Hepatocyte (in vitro differentiated cells): ENCODE results near the gene SHMT2.

Experiments
- CTCF ChIP-seq: fragments of 200-600 bp; sonication (generic); IDR thresholded peaks from 2 replicates; pipeline ENCODE4 v1.5.1; 2016; ENCODE audit warnings: antibody characterized with exemption, mild to moderate bottlenecking; ENCODE audit not compliant: poor library complexity
- EZH2 ChIP-seq: fragments of 200-600 bp; sonication (generic); IDR thresholded peaks from 2 replicates; pipeline ENCODE4 v1.6.1; 2016; ENCODE audit warnings: antibody characterized with exemption, mild to moderate bottlenecking, borderline replicate concordance
- EZH2phosphoT487 ChIP-seq: fragments of 200-600 bp; sonication (generic); IDR thresholded peaks from one replicate; pipeline ENCODE4 v1.6.1; 2018; ENCODE audit warnings: antibody characterized with exemption, mild to moderate bottlenecking, low read depth, moderate library complexity; ENCODE audit not compliant: unreplicated experiment, severe bottlenecking

GRCh38 chr12:57250541-57250940 is 21.0 kb downstream of the SHMT2 start:
- TF ChIP-seq CTCF = no peak
- no peak for TF ChIP-seq EZH2phosphoT487
- no peak for TF ChIP-seq EZH2
